Sigmoid colon (tissue), 7 donors: ENCODE measurements around the gene UBE2N. TPM values are rescaled to one million over a fixed set of nuclear protein-coding genes. Genes with fewer than 3 reads are reported as not detected.

Experiments used
- DNase-seq: peaks from one replicate; pipeline ENCODE4 v3.0.0-alpha.2; 2019
- H3K27ac ChIP-seq, 4 donors: fragments of 200-600 bp; sonication (generic); one replicate each; pipeline ENCODE4 v1.5.1; 2016 to 2019; ENCODE audit warnings: mild to moderate bottlenecking in 1 of 4
- H3K27me3 ChIP-seq, 3 donors: fragments of 200-600 bp; sonication (generic); one replicate each; pipeline ENCODE4 v1.5.1; 2019; ENCODE audit warnings: mild to moderate bottlenecking in 1 of 3
- H3K36me3 ChIP-seq, 4 donors: fragments of 200-600 bp; sonication (generic); one replicate each; pipeline ENCODE4 v1.5.1; 2016 to 2019
- H3K4me1 ChIP-seq, 4 donors: fragments of 200-600 bp; sonication (generic); one replicate each; pipeline ENCODE4 v1.5.1; 2017 to 2019
- H3K4me3 ChIP-seq, 4 donors: fragments of 200-600 bp; sonication (generic); one replicate each; pipeline ENCODE4 v1.5.1; 2017 to 2019; ENCODE audit warnings: mild to moderate bottlenecking in 2 of 4, moderate library complexity in 1 of 4
- H3K9me3 ChIP-seq, 4 donors: fragments of 200-600 bp in 3 of 4; sonication (generic) in 3 of 4; one replicate each; pipeline versions ENCODE4 v1.5.1 to v1.6.1; 2013 to 2019
- CTCF ChIP-seq, 4 experiments: fragments of 450-650 bp in 3 of 4; fragments of 200-600 bp in 1 of 4; IDR thresholded peaks; one replicate each; pipeline ENCODE4 v1.5.1; 2016 to 2019; ENCODE audit warnings: antibody characterized with exemption in 4 of 4, mild to moderate bottlenecking in 3 of 4, moderate library complexity in 2 of 4
- EP300 ChIP-seq, 4 donors: sonication (generic); formaldehyde crosslinking; IDR thresholded peaks; one replicate each; pipeline ENCODE4 v1.6.1; 2017; ENCODE audit warnings: antibody characterized with exemption in 4 of 4
- POLR2A ChIP-seq, 2 donors: fragments of 450-650 bp; IDR thresholded peaks; one replicate each; pipeline ENCODE4 v1.6.1; 2016; ENCODE audit warnings: antibody characterized with exemption in 2 of 2, mild to moderate bottlenecking in 2 of 2, moderate library complexity in 2 of 2
- POLR2AphosphoS5 ChIP-seq, 4 donors: sonication (generic); formaldehyde crosslinking; IDR thresholded peaks; one replicate each; pipeline ENCODE4 v1.6.1; 2017; ENCODE audit warnings: antibody characterized with exemption in 4 of 4
- WGBS, 2 donors: extraction: QIAGEN DNeasy Blood & Tissue Kit; methylation state at CpG; one replicate each; pipeline ENCODE4 v1.1.7; 2013; 5-methylcytosine and 5-hydroxymethylcytosine counted together
- intact Hi-C: fragments of 100-400 bp; cut with DNase I; formaldehyde crosslinking; loops from one replicate; pipeline ENCODE4 v1.15.1; 2023
- polyA plus RNA-seq, 3 donors: library from polyadenylated mRNA; stranded (reverse); fragments of 200-250 nt; gene quantifications; one replicate each; pipeline ENCODE4 v1.2.3, GENCODE V29; 2013
- small RNA-seq, 3 donors: library from RNA; depleted of rRNA; stranded (forward); fragments of <200 nt; gene quantifications; one replicate each; pipeline ENCODE3, GENCODE V24; 2016
- total RNA-seq, 4 donors: library from RNA; depleted of rRNA; stranded (reverse); fragments of >200 nt; gene quantifications; one replicate each; pipeline ENCODE4 v1.1.0, GENCODE V29; 2016
- donor health status: healthy with polysubstance abuse.
- donor health status: Bipolar disorder and iron deficiency.
- donor health status: healthy.

The UBE2N gene
- total and polyA plus RNA-seq, 7 donors, result 23.0 to 102 (median 28.0) TPM

DNA sequence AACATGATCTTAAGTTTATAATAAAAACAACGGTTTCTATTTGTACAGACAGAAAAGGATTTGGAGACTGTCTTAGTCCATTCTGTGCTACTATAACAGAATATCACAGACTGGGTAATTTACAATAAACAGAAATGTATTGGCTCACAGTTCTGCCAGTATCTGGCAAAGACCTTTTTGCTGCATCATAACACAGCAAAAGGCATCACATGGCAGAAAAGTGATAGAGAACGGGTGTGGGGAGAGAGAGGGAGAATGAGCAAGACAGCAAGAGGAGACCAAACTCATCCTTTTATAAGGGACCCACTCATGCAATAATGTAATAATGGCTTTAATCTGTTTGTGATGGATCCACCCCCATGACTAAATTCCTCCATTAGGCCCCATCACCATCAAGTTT is 81.1 kb downstream of the UBE2N start:
- DNase-seq, result no peak
- intact Hi-C loops, result no loop called here
- H3K27ac ChIP-seq, result no peak overlapping the region
- no peaks in the 10 kb centered on the region for H3K27me3 ChIP-seq
- H3K36me3 ChIP-seq, result no peaks in the 10 kb centered on the region
- WGBS, 2 donors, result 83% methylated on average over 2 of the region's 2 CpGs
- H3K9me3 ChIP-seq, result no peaks in the 10 kb centered on the region
- H3K4me3 ChIP-seq, result no peak overlapping the region
- peaks cover 0 to 9% (median 0%) of the 10 kb centered on the region in 4 donors for H3K4me1 ChIP-seq
- TF ChIP-seq EP300 (IDR thresholded peaks at IDR 0.05) (no peak), POLR2A (IDR thresholded peaks at IDR 0.05) (no peak), CTCF (IDR thresholded peaks at IDR 0.05) (no peak), POLR2AphosphoS5 (IDR thresholded peaks at IDR 0.05) (no peak)

- Histone ChIP-seq H3K4me1 (peaks cover 0 to 9% (median 0%) of the 10 kb centered on the region in 4 donors), H3K27me3 (no peaks in the 10 kb centered on the region), H3K27ac (no peak overlapping the region), H3K4me3 (no peak overlapping the region), H3K36me3 (no peaks in the 10 kb centered on the region), H3K9me3 (no peaks in the 10 kb centered on the region)
- 93 to 95% methylated on average over 2 of the region's 2 CpGs for WGBS, 2 donors
- TF ChIP-seq CTCF (IDR thresholded peaks at IDR 0.05), result no peak
- intact Hi-C loops, result no loop called here
- DNase-seq, result no peak
Observed at GRCh38 chr12:93358821-93359220, 82.9 kb downstream of the UBE2N start.

GRCh38 chr12:93358058-93358457 is 83.7 kb downstream of the UBE2N start:
- intact Hi-C loops, result no loop called here
- WGBS, 2 donors, result 98% methylated on average over 2 of the region's 2 CpGs
- no peak overlapping the region for H3K27ac ChIP-seq
- H3K4me3 ChIP-seq, result no peak overlapping the region
- H3K4me1 ChIP-seq, result peaks cover 0 to 9% (median 0%) of the 10 kb centered on the region in 4 donors
- no peak for TF ChIP-seq POLR2A (IDR thresholded peaks at IDR 0.05)
- no peak for TF ChIP-seq EP300 (IDR thresholded peaks at IDR 0.05)
- no peak for TF ChIP-seq CTCF (IDR thresholded peaks at IDR 0.05)
- TF ChIP-seq POLR2AphosphoS5 (IDR thresholded peaks at IDR 0.05), result no peak
- no peaks in the 10 kb centered on the region for H3K9me3 ChIP-seq
- DNase-seq, result no peak
- H3K36me3 ChIP-seq, result no peaks in the 10 kb centered on the region
- H3K27me3 ChIP-seq, result no peaks in the 10 kb centered on the region

GRCh38 chr12:93356214-93356613 is 85.5 kb downstream of the UBE2N start:
- no peaks in the 10 kb centered on the region for H3K27me3 ChIP-seq
- no peak overlapping the region for H3K27ac ChIP-seq
- H3K9me3 ChIP-seq, result no peaks in the 10 kb centered on the region
- 93 to 95% methylated on average over 8 of the region's 8 CpGs for WGBS, 2 donors
- no peaks in the 10 kb centered on the region for H3K36me3 ChIP-seq
- no peak overlapping the region for H3K4me3 ChIP-seq
- intact Hi-C loops, result no loop called here
- DNase-seq, result no peak
- TF ChIP-seq CTCF (IDR thresholded peaks at IDR 0.05) (no peak), EP300 (IDR thresholded peaks at IDR 0.05) (no peak)
- peaks cover 0 to 9% (median 0%) of the 10 kb centered on the region in 4 donors for H3K4me1 ChIP-seq

Small RNAs within 50 kb of the gene (small RNA-seq; reads per million reads assigned to genes)
- gene RF00019, result 0 reads per million in 3 donors

Other genes with a start within 250 kb of the UBE2N start
- 10 to 100 TPM; 45.7 to 50.8 (median 48.3) TPM for gene NUDT4, start 64.0 kb downstream of the UBE2N start, total RNA-seq
- 10 to 100 TPM; 46.0 to 83.7 (median 67.9) TPM for gene NUDT4, start 64.0 kb downstream of the UBE2N start, polyA plus RNA-seq
- gene MRPL42, start 25.6 kb upstream of the UBE2N start, total RNA-seq, result 10 to 100 TPM; 37.9 to 51.9 (median 44.2) TPM
- gene MRPL42, start 25.6 kb upstream of the UBE2N start, polyA plus RNA-seq, result 10 to 100 TPM; 43.9 to 79.5 (median 54.7) TPM
- gene SOCS2, start 130.7 kb upstream of the UBE2N start, total RNA-seq, result 100 to 1,000 TPM in 2 of 4 donors, 10 to 100 TPM in 2; 75.2 to 118 (median 98.1) TPM
- 10 to 100 TPM; 17.5 to 27.3 (median 24.6) TPM for gene SOCS2, start 130.7 kb upstream of the UBE2N start, polyA plus RNA-seq
- gene CRADD, start 235.4 kb upstream of the UBE2N start, total RNA-seq, result 10 to 100 TPM; 43.7 to 98.9 (median 61.0) TPM
- gene CRADD, start 235.4 kb upstream of the UBE2N start, polyA plus RNA-seq, result 10 to 100 TPM; 14.1 to 39.1 (median 27.0) TPM